ENCODE results near the gene ASXL1.
A peak's percentile ranks its signal among the peaks of the same experiment; 100 is the strongest.
"Not testable (repeated sequence)": the region's sequence is repeated elsewhere in the genome, so short reads cannot be mapped to it uniquely, and the experiment has no call there.

The ASXL1 gene

GRCh38 chr20:32353848-32354496, 4.2 kb upstream of the ASXL1 start:
- no peak overlapping the region for H3K4me3 Mint-ChIP-seq

GRCh38 chr20:32354592-32355416, 3.3 kb upstream of the ASXL1 start:
- Mint-ChIP-seq H3K27me3 (no peaks in the 10 kb centered on the region), H3K36me3 (peaks cover 7% of the 10 kb centered on the region), H3K4me3 (no peak overlapping the region), H3K9me3 (no peaks in the 10 kb centered on the region), H3K27ac (no peak overlapping the region), H3K4me1 (peaks cover 24% of the 10 kb centered on the region)

More at GRCh38 chr20:32353848-32354496, 4.2 kb upstream of the ASXL1 start:
- Mint-ChIP-seq H3K9me3 (no peaks in the 10 kb centered on the region), H3K27me3 (no peaks in the 10 kb centered on the region), H3K36me3 (peaks cover 4% of the 10 kb centered on the region), H3K27ac (no peak overlapping the region), H3K4me1 (peaks cover 19% of the 10 kb centered on the region)

GRCh38 chr20:32355417-32355841, 2.7 kb upstream of the ASXL1 start:
- no peak overlapping the region for H3K4me3 Mint-ChIP-seq
- no peaks in the 10 kb centered on the region for H3K27me3 Mint-ChIP-seq
- H3K9me3 Mint-ChIP-seq = no peaks in the 10 kb centered on the region
- H3K4me1 Mint-ChIP-seq = peaks cover 31% of the 10 kb centered on the region
- peak overlapping the region; percentile 19 for H3K27ac Mint-ChIP-seq
- peaks cover 10% of the 10 kb centered on the region for H3K36me3 Mint-ChIP-seq

- H3K27me3 Mint-ChIP-seq, H3K27ac Mint-ChIP-seq, H3K9me3 Mint-ChIP-seq, H3K4me3 Mint-ChIP-seq: not testable (repeated sequence)
- peaks cover 34% of the 10 kb centered on the region for H3K4me1 Mint-ChIP-seq
- H3K36me3 Mint-ChIP-seq = peaks cover 10% of the 10 kb centered on the region
Measured at GRCh38 chr20:32355907-32356621, 2.1 kb upstream of the ASXL1 start.

- Mint-ChIP-seq H3K4me1 (peaks cover 39% of the 10 kb centered on the region), H3K27me3 (no peaks in the 10 kb centered on the region), H3K27ac (peak overlapping the region; percentile 100), H3K9me3 (no peaks in the 10 kb centered on the region), H3K36me3 (peaks cover 12% of the 10 kb centered on the region), H3K4me3 (peak overlapping the region; percentile 91)
Measured at GRCh38 chr20:32356622-32357374, 1.3 kb upstream of the ASXL1 start.

GRCh38 chr20:32357375-32357868, 709 bp upstream of the ASXL1 start:
- peak overlapping the region; percentile 100 for H3K27ac Mint-ChIP-seq
- peaks cover 12% of the 10 kb centered on the region for H3K36me3 Mint-ChIP-seq
- peak overlapping the region; percentile 91 for H3K4me3 Mint-ChIP-seq
- peaks cover 45% of the 10 kb centered on the region for H3K4me1 Mint-ChIP-seq
- H3K27me3 Mint-ChIP-seq = no peaks in the 10 kb centered on the region
- H3K9me3 Mint-ChIP-seq = no peaks in the 10 kb centered on the region

- H3K27me3 Mint-ChIP-seq = no peaks in the 10 kb centered on the region
- H3K27ac Mint-ChIP-seq = no peak overlapping the region
Measured at GRCh38 chr20:32358632-32358882, 426 bp downstream of the ASXL1 start.

GRCh38 chr20:32358883-32359632, 927 bp downstream of the ASXL1 start:
- no peaks in the 10 kb centered on the region for H3K27me3 Mint-ChIP-seq
- H3K36me3 Mint-ChIP-seq = peaks cover 12% of the 10 kb centered on the region
- H3K27ac Mint-ChIP-seq = peak overlapping the region; percentile 93
- H3K4me3 Mint-ChIP-seq = peak overlapping the region; percentile 98
- H3K9me3 Mint-ChIP-seq = no peaks in the 10 kb centered on the region
- peaks cover 60% of the 10 kb centered on the region for H3K4me1 Mint-ChIP-seq

More at GRCh38 chr20:32358632-32358882, 426 bp downstream of the ASXL1 start:
- Mint-ChIP-seq H3K4me1 (peaks cover 56% of the 10 kb centered on the region), H3K4me3 (no peak overlapping the region), H3K9me3 (no peaks in the 10 kb centered on the region), H3K36me3 (peaks cover 12% of the 10 kb centered on the region)

GRCh38 chr20:32359633-32360332, 1.7 kb downstream of the ASXL1 start:
- no peaks in the 10 kb centered on the region for H3K9me3 Mint-ChIP-seq
- H3K27me3 Mint-ChIP-seq = no peaks in the 10 kb centered on the region
- peaks cover 60% of the 10 kb centered on the region for H3K4me1 Mint-ChIP-seq
- peaks cover 12% of the 10 kb centered on the region for H3K36me3 Mint-ChIP-seq
- H3K4me3 Mint-ChIP-seq = peak overlapping the region; percentile 98
- peak overlapping the region; percentile 93 for H3K27ac Mint-ChIP-seq

GRCh38 chr20:32360333-32360634, 2.2 kb downstream of the ASXL1 start:
- Mint-ChIP-seq H3K27me3 (no peaks in the 10 kb centered on the region), H3K9me3 (no peaks in the 10 kb centered on the region), H3K36me3 (peaks cover 12% of the 10 kb centered on the region), H3K4me3 (peak overlapping the region; percentile 98), H3K4me1 (peaks cover 60% of the 10 kb centered on the region), H3K27ac (peak overlapping the region; percentile 77)

GRCh38 chr20:32362901-32363364, 4.8 kb downstream of the ASXL1 start:
- H3K9me3 Mint-ChIP-seq = no peaks in the 10 kb centered on the region
- peaks cover 78% of the 10 kb centered on the region for H3K4me1 Mint-ChIP-seq
- H3K4me3 Mint-ChIP-seq = peak overlapping the region; percentile 98
- no peaks in the 10 kb centered on the region for H3K27me3 Mint-ChIP-seq
- H3K36me3 Mint-ChIP-seq = peaks cover 19% of the 10 kb centered on the region
- peak overlapping the region; percentile 72 for H3K27ac Mint-ChIP-seq

GRCh38 chr20:32363492-32363891, 5.4 kb downstream of the ASXL1 start:
- H3K4me3 Mint-ChIP-seq = peak overlapping the region; percentile 98
- H3K4me1 Mint-ChIP-seq = peaks cover 83% of the 10 kb centered on the region
- no peaks in the 10 kb centered on the region for H3K27me3 Mint-ChIP-seq
- H3K9me3 Mint-ChIP-seq = no peaks in the 10 kb centered on the region
- H3K27ac Mint-ChIP-seq = peak overlapping the region; percentile 72
- H3K36me3 Mint-ChIP-seq = peaks cover 19% of the 10 kb centered on the region

- Mint-ChIP-seq H3K9me3 (no peaks in the 10 kb centered on the region), H3K27ac (peak overlapping the region; percentile 56), H3K27me3 (no peaks in the 10 kb centered on the region), H3K4me3 (peak overlapping the region; percentile 49), H3K36me3 (peaks cover 15% of the 10 kb centered on the region), H3K4me1 (peaks cover 85% of the 10 kb centered on the region)
Measured at GRCh38 chr20:32364554-32365208, 6.5 kb downstream of the ASXL1 start.

- Mint-ChIP-seq H3K27ac (no peak overlapping the region), H3K9me3 (no peaks in the 10 kb centered on the region), H3K4me3 (peak overlapping the region; percentile 49), H3K4me1 (peaks cover 76% of the 10 kb centered on the region), H3K27me3 (no peaks in the 10 kb centered on the region), H3K36me3 (peaks cover 10% of the 10 kb centered on the region)
Measured at GRCh38 chr20:32365564-32365963, 7.4 kb downstream of the ASXL1 start.

Data from activated naive CD4-positive, alpha-beta T cell treated with anti-CD3 and anti-CD28 coated beads, Interleukin-2, amount 50 U/mL, for 24 hours (primary cell).